Epithelial cell of umbilical artery (primary cell): ENCODE data around the gene PRSS36. TPM values are rescaled to one million over a fixed set of nuclear protein-coding genes. Genes with fewer than 3 reads are reported as not detected.

Experiments
- total RNA-seq: library from RNA; depleted of rRNA; stranded (reverse); fragments of >200 nt; gene quantifications from 2 replicates; pipeline ENCODE4 v1.2.3, GENCODE V29; 2014

Gene PRSS36
- 0.32 and 1.5 TPM in 2 replicates for total RNA-seq

DNA sequence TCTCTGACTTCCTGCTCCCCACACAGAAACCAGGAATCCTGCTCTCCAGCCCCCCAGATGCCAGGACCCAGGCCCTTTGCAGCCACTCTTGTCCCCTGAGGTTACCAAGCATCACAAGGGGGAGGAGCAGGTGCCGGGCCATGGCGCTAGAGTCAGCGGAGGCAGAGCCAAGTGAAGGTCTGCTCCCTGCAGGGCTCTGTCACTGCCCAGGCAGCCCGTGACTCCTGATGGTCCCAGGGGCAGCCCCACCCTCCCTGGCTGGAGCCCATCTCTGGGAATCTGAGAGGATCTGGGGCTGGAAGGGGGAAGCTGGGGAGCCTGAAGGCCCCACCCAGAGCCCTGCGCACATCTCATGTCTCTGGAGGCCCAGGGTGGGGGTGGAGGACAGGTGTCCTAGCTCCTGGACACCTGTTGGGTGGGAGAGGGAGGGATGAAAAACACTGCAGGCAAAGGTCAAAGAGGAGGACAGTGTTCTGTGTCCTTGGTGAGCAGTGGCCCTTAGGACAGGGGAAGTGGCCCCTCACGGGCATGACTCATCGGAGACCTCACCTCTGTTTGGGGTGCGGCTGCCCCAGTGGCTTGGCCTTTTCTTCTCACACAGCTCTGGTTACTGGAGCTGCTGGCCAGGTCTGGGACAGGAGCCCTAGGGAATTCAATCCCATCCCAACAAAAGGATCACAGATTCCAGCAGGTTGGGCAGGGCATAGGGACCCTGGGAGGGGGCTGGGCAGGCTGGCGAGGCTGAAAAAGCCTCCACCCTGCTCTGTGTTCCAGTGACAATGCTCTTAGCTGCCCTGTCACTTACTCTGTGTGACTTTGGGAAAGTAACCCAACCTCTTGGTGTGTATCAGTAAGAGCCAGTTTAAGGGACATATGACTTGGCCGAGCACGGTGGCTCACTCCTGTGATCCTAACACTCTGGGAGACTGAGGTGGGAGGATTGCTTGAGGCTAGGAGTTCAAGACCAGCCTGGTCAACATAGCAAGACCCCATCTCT is at the start of gene PRSS36:
Gene PRSS36 (minus strand): TSS at position 173 of the 997 bp plus-strand sequence. CDS start 31 bp downstream, at position 142.

DNA sequence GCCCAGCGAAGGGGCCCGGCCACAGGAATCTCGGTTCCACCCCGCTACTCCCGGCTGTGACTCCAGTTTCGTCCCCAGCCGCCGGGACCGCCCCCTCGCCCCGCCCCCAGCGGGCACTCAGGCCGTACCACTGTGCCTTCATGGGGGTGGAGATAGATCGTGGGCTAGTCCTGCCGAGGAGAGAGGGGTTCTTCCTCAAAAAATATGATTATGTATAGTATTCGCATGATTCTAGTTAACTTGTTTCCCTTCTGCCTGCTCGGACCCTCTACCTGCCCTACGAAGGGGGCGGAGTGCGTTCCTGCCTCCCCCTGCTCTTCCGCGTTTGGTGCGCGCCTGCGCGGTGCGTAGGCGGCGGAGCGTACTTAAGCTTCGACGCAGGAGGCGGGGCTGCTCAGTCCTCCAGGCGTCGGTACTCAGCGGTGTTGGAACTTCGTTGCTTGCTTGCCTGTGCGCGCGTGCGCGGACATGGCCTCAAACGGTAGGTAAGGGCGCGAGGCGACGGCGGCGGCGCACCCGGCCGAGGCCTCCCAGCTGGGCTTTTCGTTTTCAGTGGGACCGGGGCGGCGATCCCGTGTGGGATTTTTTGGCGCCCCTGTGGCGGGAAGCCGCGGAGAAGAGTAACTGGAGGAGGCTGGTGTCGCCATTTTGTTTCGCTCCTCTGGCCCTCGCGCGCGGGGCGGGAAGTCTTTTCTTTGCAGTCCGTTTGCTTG is 30.0 kb upstream of the PRSS36 start, which contains the start of gene FUS:
Gene FUS (plus strand): TSS at position 393 of the 713 bp plus-strand sequence. CDS start 76 bp downstream, at position 469.

DNA sequence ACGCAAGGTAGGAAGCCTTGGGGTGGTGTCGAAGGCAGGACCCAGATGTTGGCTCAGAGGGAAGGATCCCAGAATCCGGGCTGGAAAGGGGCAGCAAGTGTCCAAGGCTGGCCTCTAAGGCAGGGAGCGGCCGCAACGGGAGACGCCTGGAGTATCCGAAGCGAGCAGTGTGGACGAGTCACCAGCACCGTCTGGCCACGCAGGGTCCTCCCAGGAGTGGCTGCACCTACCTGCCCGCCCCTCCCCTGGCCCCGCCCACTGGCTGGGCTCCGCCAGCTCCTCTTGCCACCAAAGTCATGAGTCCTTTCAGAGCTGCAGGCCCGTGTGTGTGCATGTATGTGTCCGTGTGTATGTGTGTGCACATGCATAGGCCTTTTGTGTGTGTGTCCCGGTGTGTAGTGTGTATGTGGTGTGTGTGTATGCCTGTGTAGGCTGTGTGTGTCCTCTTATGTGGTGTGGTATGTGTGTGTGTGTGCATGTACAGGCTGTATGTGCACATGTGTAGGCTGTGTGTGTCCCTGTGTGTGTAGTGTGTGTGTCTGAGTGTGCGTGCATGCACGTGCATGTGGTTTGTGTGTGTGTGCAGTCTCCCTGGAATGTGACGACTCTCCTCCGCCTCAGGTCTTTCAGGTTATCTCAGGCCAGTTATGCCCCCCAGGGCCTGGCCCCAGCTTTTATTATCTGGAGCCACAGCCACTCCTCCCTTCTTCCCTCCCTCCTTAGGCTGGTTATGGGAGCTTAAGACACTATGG is 14.2 kb downstream of the PRSS36 start, which contains the start of gene PRSS8:
Gene PRSS8 (minus strand): TSS at position 193 of the 752 bp plus-strand sequence. CDS start 229 bp downstream, outside the sequence.

GRCh38 chr16:31117384-31118222 is 32.3 kb downstream of the PRSS36 start, which contains the start of gene KAT8:
KAT8 (plus strand) TSS chr16:31117664; CDS start chr16:31117682, 18 bp downstream.

DNA sequence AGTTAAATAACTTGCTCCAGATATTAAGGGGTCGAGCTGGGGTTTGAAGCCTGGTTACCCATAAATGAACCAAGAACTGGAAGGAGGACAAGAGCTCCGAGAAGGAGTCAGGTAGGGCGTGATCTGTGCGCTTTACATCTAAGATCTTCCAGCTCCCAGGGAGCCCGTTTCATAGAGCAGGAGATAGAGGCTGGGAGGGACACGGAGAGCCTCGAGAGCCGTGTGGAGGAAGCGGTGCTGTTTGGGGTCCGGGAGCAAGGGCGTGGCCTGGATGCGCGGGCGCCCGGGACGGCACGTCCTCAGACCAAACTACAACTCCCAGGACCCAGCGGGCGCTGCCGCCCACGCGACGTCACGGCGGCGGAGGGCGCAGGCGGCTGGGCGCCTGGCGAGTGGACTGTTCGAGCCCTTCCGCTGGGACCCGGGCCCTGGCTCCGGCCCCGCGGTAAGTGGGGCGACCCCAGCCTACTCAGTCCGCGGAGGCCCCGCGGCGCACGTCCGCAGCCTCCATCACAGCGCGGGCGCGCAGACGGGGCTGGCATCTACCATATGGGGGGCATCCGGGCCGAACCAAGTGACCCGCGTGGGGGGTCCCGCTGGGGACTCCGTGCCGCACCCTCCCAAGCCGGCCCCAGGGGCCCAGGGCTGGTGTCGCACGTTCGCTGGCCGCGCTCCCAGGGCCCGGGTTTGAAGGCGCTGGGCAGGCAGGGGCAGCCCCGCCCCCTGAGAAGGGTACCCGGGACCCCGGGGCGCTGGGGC is 41.7 kb downstream of the PRSS36 start, which contains the start of gene BCKDK:
Gene BCKDK (plus strand): TSS at position 352 of the 759 bp plus-strand sequence. CDS start 838 bp downstream, outside the sequence.

DNA sequence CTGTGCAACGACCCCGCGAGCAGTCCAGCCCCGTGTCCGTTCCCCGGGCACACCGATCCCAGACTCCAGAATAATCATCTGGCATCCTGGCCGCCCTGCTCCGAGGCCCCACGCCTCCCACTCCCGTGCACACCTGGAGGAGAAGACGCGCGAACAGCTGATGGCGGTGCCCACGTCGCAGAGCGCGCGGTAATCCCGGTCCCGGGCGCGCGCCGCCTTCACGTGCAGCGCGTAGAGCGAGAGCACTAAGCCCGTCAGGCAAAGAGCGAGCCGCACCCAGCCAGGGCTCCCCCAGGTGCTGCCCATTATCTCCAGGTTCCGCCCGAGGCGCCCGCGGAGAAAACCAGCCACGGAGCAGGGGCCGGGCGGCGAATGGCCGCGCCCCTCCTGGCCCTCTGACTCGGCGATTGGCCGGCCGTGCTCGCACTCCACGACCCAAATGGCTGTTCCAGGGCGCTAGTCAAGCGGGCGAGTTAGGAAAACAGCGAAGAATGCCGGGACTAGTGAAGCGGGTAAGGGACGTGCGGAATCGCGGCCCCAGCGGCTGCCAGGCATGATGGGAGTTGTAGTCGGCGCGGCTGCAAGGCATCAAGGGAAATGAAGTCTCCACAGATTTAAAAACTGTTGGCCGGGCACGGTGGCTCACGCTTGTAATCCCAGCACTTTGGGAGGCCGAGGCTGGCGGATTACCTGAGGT is 55.3 kb downstream of the PRSS36 start, which contains the start of gene VKORC1:
Gene VKORC1 (minus strand): TSS at position 374 of the 697 bp plus-strand sequence. CDS start 68 bp downstream, at position 306.

Other genes starting within 250 kb of the PRSS36 start
- gene FBXL19, start 226.5 kb downstream of the PRSS36 start, total RNA-seq = 21.7 and 27.3 TPM in 2 replicates
- gene ORAI3, start 201.0 kb downstream of the PRSS36 start, total RNA-seq = 18.8 and 21.1 TPM in 2 replicates
- 1.6 and 2.1 TPM in 2 replicates for gene SETD1A, start 192.3 kb downstream of the PRSS36 start, total RNA-seq
- 2.3 and 2.6 TPM in 2 replicates for gene HSD3B7, start 164.9 kb downstream of the PRSS36 start, total RNA-seq
- gene STX1B, start 139.4 kb downstream of the PRSS36 start, total RNA-seq = under 0.01 TPM in 2 replicates
- gene STX4, start 116.5 kb downstream of the PRSS36 start, total RNA-seq = 15.9 and 20.4 TPM in 2 replicates
- 6.8 and 9.7 TPM in 2 replicates for gene ZNF668, start 75.8 kb downstream of the PRSS36 start, total RNA-seq
- gene ZNF646, start 75.6 kb downstream of the PRSS36 start, total RNA-seq = 9.1 and 11.0 TPM in 2 replicates
- 0.32 and 1.2 TPM in 2 replicates for gene PRSS53, start 61.1 kb downstream of the PRSS36 start, total RNA-seq
- 82.5 and 95.8 TPM in 2 replicates for gene VKORC1, start 55.3 kb downstream of the PRSS36 start, total RNA-seq
- gene BCKDK, start 41.7 kb downstream of the PRSS36 start, total RNA-seq = 15.6 and 15.7 TPM in 2 replicates
- gene KAT8, start 32.4 kb downstream of the PRSS36 start, total RNA-seq = 32.8 and 37.7 TPM in 2 replicates
- gene PRSS8, start 14.3 kb downstream of the PRSS36 start, total RNA-seq = not detected in 2 replicates
- 59.9 and 74.4 TPM in 2 replicates for gene FUS, start 30.1 kb upstream of the PRSS36 start, total RNA-seq
- gene PYCARD, start 52.7 kb upstream of the PRSS36 start, total RNA-seq = 41.6 and 95.5 TPM in 2 replicates
- not detected in 2 replicates for gene TRIM72, start 64.1 kb upstream of the PRSS36 start, total RNA-seq
- gene PYDC1, start 67.1 kb upstream of the PRSS36 start, total RNA-seq = not detected in 2 replicates
- gene ITGAM, start 109.9 kb upstream of the PRSS36 start, total RNA-seq = not detected in 2 replicates
- 0.76 and 1.3 TPM in 2 replicates for gene ITGAX, start 205.1 kb upstream of the PRSS36 start, total RNA-seq
- gene ITGAD, start 243.3 kb upstream of the PRSS36 start, total RNA-seq = not detected in 2 replicates